NK-92 (cell line): ENCODE measurements around the gene CGREF1.
A peak's percentile ranks its signal among the peaks of the same experiment; 100 is the strongest.
"Not testable (repeated sequence)": the region's sequence is repeated elsewhere in the genome, so short reads cannot be mapped to it uniquely, and the experiment has no call there.

Experiments used
- DNase-seq: peaks from one replicate; lab custom pipeline; 2025; ENCODE audit not compliant: unreplicated experiment; lab: John Stamatoyannopoulos, UW

Gene CGREF1

DNA sequence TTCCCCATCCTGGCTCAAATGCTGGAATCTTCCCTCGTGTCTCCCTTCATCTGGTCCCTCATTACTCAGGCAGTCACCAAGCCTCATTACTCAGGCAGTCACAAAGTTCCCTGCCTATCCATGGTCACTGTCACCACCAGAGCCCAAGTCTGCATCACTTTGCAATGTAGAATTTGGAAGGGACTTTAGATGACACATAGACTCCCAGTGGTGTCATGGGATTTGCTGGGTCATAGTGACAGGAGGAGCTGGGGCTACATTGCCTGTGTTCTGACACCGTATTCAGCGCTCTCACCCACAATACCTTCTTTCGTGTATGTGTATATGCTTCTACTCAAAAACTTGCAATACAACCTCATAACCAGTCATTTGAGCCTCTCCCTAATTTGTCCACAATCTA is 42.6 kb downstream of the CGREF1 start:
- no peak for DNase-seq

DNA sequence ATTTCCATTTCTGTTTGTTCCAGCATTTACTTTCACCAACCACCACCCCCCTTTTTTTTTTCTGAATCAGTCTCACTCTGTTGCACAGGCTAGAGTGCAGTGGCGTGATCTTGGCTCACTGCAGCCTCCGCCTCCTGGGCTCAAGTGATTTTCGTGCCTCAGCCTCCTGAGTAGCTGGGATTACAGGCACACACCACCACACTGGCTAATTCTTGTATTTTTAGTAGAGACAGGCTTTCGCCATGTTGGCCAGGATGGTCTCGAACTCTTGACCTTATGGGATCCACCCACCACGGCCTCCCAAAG is 43.4 kb downstream of the CGREF1 start:
- not testable (repeated sequence) for DNase-seq

DNA sequence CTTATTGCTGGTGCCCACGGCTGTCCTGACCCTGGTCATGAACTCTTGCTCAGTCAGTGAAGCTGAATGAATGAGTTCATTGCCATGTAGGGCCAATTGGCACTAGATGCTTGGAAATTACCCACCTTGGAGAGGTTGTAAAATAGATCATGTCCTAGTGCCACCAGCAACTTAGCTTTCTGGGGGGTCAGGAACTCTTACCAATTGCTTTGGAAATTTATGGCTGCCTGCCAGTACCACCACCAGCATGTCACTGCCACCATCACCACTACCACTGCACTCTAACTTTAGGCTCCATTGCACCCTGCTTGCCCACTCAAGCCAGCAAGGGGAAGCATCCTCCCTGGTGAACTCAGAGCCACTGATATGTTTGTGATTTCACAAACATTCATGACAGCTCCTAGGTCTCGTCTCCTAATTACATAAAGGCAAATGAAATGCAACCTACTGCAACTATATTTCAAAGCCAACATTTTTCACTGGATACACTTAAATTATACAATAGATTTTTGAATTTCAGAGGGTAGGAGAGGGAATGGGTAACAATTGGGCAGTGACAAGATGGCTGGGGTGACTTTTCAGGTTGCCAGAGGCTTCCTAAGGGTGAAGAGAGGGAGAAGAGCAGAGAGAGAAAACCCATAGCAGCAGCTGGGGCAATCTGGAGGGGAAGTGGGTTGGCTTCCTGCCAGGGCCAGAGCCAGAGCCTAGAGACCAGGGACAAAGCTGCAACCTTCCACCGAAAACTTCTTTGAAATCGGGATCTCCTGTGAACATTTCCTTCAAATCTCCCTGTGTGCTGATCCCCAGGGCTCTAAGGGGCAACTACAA is 44.0 kb downstream of the CGREF1 start:
- DNase-seq: no peak

DNA sequence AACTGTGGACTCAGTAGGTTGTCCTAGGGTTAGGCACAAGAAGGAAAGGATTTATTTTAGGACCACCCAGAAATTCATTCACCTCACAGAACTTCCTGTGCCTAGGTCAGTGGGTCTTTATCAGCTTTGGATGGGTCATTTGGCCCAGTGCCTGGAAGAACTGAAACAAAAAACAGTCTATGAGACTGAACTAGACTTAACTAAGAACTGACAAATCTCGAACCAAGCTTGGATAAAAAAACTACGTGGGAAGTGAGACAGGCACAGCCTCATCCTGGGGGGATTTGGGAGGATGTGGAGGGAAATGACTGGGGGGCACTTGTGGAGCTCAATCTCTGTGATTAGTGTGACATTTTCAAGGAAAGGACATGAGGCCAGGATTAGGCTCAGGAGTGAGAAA is 45.1 kb downstream of the CGREF1 start:
- DNase-seq: no peak

DNA sequence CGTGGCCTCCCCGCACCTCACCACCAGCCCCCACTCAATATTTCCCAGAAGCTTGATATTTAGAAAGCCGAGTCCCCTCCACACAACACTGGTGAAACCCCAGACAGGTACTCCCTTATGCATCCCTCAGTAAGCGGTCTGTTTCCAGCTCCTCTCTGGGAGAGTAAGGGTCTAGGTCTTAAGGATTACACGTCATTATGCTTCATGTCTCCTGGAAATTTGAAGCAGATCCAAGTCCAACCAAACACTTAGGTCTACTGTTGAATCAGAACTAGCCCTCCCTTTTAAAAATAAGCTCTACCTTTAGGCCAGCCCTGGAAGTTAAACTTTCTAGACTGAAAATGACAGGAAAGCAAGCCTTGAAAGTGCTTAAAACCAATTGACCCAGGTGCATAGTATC is 46.0 kb downstream of the CGREF1 start:
- DNase-seq: no peak

DNA sequence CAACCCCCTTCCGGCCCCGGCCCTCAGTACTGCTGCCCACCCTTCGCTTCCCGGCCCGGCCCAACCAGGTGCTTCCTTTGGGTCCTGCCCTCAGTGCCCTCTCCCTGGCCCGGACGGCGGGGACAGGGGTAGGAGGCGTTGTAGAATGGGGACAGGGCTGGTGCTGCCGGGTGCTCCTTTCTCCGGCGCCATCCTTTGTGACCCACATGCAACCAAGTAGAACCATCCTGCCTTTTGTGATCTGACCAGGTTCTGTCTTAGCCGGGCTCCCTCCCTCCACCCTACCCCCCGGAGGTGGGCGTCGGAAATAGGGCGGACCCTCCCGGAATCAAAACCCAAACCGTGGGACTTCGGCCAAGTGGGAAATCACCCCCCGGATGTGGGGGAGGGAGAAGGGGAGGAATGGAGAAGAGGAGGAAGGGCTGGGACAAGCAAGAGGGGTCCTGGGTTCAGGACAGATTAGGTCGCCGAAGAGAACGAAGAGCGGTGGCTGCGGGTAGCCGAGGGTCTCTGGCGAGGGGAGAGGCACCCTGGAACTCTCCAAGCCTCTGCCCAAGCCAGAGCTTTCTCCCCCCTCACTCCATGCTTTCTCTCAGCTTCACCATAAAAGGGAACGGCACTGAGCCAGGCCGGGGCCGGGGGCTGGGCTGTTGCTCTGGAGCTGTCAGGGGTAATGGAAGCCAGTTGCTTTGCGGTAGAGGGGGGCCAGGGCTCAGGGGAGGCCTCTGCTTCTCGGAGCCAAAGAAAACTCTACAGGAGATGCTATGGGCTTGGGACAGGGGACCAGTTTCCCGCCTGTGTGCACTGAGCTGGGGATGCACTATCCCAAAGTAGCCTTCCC is 46.7 kb downstream of the CGREF1 start:
- DNase-seq: no peak

DNA sequence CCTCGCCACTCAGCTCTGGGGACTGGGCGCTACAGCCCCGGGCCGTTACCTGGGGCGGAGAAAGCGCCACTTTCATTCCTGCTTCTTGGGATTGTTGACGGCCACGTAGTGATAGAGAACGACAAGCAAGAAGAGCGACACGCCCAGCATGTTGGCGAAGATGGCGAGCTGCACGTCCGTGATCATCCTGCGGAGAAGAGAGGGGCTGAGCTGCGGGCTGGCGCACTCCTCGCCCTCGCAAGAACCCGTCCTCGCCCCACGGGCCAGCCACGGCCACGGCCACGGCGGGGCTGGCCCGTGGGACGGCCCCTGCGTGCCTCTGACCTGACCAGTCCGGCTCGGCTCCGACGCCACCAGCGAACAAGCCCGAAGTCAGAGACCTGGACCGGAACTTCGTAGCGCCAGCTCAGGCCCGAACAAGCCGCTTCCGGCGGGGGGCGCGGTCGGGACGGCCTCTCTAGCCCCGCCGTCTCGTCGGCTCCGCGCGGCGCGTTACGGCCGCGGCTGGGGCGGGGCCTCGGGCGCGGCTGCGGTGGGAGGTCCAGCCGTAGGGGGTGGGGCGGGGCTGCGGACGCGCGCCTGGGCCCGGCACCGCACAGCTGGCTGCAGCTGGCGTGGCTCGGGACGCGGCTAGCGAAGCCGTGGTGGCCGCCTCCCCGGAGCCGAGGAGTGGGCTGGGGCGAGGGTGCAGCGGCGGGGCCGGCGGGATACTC is 47.5 kb downstream of the CGREF1 start, which contains the start of gene OST4:
Gene OST4 (minus strand): TSS at position 378 of the 713 bp plus-strand sequence.
- DNase-seq: peak; percentile 38

DNA sequence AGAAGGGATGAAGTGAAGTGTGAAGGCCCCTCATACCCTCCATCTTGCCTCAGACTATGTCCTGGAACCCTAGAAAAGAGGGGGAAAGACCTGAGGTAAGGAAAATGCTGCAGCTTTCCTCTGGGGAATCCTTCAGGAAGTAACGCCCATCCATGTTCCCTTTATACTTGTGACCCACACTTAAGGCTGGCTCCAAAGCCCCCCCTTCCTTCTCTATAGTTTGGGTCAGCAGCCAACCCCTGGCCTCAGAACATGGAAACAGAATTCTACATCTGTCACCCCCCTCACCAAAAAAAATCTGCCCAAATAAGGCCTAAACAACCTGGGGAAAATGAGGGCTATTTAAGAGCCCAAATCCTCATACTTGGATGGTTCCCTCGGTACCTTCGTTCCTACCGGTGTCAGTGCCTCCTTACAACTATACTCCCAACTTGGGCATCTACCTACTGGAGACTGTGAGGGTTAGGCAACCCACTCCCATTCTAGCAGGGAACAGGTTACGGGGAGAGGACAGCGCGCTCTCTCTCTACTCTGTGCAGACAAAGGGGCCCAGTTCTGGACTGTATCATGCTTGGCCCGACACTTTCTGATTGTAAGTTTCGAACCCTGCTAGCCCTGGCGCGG is 48.2 kb downstream of the CGREF1 start:
- DNase-seq: no peak

DNA sequence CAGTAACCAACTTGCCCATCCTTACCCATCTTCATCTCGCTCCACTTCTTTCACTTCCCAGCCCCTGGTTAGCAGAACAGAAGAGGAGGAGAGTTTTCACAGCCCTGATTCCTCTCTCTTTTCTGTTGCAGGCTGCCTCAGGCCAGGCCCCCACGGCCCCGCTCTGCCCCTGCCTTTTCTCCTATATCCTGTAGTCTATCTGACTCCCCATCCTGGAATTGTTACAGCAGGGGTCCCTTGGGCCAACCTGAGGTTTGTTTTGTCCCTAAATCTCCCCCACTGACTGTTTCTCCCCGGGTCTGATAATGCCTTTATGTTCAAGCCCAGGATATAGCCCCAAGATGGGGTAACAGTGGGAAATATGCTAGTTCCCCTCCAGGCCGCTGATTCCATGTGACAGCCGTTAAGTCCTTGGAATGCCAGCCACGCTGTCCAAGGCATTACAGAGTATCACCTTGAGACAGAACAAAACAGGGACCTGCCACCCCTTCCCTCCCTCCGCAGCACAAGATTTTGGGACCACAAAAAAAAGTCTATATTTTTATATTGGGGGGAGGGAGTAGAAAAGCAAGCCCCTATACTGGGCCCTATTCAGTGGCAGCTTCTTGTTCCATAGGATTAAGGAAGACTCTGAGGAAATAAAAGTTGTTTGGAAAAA is 48.8 kb downstream of the CGREF1 start:
- DNase-seq: no peak

DNA sequence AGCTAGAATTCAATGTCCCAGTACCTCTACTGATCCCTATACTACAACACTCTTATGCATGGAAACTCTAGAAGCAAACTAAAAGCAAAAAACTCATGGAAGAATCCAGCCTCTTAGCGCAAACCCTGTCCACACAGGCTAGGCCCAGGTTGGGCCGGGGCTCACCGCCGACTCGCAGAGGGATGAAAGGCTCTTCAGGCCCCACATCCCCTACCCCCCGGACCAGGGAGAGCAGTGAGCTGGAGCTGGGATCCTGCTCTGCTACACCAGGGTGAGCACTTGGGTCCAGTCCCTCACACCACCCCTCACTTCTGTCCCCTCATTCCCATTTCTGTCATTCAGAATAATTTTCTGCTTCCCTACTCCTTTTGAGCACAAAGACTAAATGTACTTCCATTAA is 49.5 kb downstream of the CGREF1 start:
- no peak for DNase-seq

DNA sequence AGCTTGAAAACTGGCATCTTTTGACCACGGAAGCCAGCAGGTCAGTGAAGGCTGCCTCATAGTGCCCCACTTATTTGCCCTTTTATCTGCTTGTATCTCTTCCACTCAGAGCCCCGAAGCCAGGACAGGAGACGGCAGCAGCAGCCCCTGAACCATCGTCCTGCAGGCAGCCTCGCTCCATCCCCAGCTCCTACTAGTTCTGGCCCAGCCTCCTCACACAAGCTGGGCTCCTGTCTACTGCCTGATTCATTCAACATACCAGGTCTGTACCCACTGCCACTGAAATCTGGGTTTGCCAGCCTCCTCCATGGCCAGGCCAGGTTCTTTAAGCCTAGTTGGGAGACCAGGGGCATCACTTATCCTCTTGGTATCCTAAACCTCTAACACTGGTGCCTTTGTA is 51.5 kb downstream of the CGREF1 start:
- DNase-seq: no peak

DNA sequence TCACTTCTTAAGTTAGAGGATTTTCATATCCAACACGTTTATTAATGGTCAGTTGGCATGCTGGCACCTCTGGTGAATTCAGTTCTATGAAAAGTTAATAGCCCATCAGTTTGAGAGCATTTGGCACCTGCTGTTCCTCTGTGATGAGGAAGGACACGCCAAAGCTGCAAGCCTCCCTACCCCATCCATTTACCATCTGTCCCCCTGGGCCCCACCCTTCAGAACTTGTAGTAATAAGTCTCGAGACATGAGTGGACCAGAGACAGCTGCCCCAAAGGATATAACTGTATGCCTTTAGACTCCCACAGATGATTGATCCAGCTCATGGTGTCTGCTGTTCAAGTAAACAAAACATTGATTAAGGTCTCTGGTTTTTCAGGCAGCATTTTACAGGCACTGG is 53.8 kb downstream of the CGREF1 start:
- no peak for DNase-seq

DNA sequence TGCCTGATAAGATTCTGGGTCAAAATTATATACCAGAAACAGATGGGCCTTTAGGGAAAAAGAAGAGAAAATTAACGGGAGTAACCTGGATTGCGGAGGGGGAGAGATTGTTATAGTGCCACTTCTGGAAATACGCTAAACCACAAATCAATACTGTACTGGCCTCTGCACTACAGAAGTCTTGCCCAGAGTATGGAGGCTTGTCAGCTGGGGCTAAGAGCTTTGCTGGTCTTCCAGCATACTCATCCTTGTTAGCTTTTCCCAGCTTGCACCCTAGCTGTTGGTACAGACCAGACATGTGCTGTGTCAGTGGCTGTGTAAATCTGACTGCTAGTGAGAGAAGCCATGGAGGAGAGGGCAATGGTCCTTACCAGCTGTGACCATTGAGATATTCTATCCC is 58.6 kb downstream of the CGREF1 start:
- no peak for DNase-seq

DNA sequence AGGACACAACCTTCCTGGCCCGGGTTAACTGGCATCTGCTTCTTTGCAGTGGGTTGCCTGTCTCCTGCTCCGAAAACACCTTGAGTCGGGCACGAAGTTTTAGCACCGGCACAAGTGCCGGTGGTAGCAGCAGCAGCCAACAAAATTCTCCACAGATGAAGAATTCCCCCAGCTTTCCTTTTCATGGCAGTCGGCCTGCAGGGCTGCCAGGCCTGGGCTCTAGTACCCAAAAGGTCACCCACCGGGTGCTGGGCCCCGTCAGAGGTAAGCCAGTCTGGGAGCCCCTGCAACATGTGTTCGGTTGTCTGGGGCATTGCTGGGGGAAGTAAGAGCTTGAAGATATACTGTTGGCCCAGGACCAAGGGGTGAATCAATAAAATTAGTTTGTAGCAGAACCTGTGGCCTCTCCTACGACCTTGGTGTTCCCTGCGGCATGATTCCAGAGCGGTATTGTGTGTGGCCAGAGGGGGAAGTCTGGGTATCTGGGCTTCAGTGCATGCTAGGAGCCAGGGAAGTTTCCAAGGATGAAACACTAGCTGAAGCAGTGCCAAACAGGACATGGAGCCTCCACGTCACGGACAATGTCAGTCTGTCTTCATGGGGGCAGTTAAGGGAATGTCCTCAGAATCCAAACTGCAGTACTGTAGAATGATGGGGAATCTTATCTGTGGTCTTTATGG is 59.6 kb downstream of the CGREF1 start:
- DNase-seq: no peak

DNA sequence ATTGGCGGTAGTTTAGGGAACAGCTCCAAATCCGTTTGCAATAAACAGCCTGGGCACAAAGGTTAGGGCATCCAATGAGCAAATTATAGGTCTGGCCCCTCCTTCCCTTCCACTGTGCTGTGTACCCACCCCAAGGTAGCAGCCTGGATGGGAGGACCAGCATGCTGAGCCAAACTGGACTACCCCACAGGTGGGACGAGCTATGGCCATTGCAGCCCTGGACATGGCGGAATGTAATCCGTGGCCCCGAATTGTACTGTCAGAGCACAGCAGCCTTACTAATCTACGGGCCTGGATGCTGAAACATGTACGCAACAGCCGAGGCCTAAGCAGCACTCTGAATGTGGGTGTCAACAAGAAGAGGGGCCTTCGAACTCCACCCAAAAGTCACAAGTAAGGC is 60.7 kb downstream of the CGREF1 start:
- DNase-seq: no peak

DNA sequence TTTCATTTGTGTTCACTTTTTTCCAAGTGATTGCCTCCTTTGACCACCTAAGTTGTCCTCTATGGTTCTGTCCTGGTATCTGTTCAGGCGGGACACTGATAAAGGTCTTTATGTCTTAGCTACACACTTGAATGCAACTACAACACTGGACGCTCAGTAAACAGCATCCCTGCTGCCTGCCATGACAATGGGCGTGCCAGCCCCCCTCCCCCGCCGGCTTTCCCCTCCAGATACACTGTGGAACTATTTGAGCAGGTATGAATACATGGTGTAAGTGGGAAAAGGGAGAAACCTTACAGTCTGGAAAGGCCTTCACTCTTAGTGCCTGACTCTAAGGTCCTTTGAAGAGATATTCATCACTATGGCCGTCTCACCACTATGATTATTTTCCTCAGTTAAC is 61.7 kb downstream of the CGREF1 start:
- DNase-seq: no peak

DNA sequence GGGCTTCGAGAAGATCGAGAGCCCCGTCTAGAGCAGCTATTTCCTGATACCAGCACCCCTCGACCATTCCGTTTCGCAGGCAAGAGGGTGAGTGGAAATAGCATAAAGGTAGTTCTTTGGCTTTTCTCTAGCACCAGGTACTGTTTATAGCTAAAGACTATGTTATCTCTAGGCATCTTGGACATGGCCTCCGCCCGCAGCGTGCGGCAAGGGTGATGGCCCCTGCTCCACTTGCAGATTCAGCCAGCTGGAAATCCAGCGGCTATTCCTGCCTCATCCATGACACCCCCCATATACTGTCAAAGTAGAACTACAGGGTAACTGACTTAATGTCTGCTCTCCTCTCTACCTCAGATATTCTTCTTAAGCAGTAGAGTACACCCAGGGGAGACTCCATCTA is 64.2 kb downstream of the CGREF1 start:
- no peak for DNase-seq

DNA sequence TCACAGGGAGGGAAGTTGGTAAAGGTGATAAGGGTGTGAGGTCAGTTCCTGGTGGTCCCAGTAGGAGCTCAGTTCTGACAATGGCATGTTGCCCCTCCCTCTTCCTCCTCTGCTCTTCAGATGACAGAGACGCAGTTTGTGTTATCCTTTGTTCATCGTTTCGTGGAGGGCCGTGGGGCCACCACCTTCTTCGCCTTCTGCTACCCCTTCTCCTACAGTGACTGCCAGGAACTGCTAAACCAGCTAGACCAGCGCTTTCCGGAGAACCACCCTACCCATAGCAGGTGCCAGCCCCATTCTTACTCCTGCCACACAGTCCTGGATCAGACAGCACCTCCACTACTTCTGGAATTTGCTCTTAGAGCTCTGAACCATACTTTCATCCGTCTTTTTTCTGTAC is 65.2 kb downstream of the CGREF1 start:
- DNase-seq: no peak

DNA sequence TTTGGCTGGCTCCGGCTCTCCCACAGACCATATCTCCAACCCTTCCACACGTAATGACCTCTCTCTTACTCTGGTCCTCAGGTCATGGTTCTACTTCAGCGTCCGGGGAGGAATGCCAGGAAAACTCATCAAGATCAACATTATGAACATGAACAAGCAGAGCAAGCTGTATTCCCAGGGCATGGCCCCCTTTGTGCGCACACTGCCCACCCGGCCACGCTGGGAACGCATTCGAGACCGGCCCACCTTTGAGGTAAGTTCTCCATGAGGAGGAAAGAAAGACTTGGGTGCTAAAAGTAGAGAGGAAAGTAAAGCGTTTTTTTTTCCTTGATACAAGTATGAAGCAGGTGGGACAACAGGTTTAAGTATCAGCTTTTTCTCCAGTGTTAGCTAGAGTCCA is 65.6 kb downstream of the CGREF1 start:
- DNase-seq: no peak

DNA sequence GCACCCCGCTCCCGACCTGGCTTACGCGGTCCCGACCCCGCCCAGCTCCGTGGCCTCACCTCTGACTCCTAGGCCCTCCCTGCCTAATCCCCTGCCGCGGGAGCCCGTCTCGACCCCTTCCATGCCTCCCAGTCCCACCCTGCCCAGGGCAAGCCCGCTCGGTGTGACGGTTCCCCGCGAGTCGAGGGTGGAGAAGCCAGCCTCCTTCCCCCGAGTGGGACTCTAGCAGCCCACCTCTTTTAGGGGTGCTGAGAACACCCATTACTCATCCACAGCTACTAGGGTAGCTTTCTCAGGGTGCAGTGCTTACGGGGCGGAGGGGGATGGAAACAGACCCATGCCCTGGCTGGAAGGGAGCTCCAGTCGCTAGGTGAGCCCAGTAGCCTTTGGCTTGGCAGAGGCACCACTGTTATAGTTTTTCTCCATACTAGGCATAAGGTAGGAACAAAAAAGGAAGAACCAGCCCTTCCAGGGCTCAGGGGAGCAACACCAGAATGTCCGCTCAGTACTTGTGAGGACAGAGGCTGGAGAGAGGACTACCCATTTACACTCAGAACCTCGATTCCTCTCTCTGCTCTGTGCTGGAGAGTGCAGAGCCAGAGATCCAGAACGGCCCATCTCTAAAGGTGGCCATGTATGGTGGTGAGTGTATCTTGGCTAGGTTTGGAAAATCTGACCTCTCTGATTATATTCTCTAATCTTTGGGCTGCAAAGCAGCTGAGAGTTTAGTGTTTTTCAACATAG is 66.9 kb downstream of the CGREF1 start:
- no peak for DNase-seq
